H1 (cell line): ENCODE data around the gene DAP. TPM values are rescaled to one million over a fixed set of nuclear protein-coding genes. Genes with fewer than 3 reads are reported as not detected.

Source experiments
- CBX5 ChIP-seq: fragments of 300-800, 300-1000 bp; sonication (generic); IDR thresholded peaks from 2 replicates; pipeline ENCODE4 v1.7.1; 2016; ENCODE audit warnings: antibody characterized with exemption, low read length, low read depth
- CHD7 ChIP-seq: fragments of 300-600 bp; sonication (generic); IDR thresholded peaks from 2 replicates; pipeline ENCODE4 v1.7.1; 2012; ENCODE audit warnings: low read length, moderate library complexity, mild to moderate bottlenecking, inconsistent platforms; ENCODE audit not compliant: insufficient replicate concordance
- E2F6 ChIP-seq: IDR thresholded peaks from 2 replicates; pipeline ENCODE4 v1.6.1; 2012; ENCODE audit warnings: inconsistent platforms
- HDAC6 ChIP-seq: IDR thresholded peaks from one replicate; pipeline ENCODE4 v1.7.1; 2012; ENCODE audit warnings: low read depth, mild to moderate bottlenecking, inconsistent platforms, low read length, moderate library complexity
- KDM5A ChIP-seq: fragments of 200-600 bp; IDR thresholded peaks from 2 replicates; pipeline ENCODE4 v1.7.1; 2012; ENCODE audit warnings: mild to moderate bottlenecking, low read length, inconsistent platforms, mixed read lengths
- NANOG ChIP-seq: IDR thresholded peaks from 2 replicates; pipeline ENCODE4 v1.6.1; 2011; ENCODE audit warnings: low read length, low read depth, mild to moderate bottlenecking, inconsistent platforms; ENCODE audit not compliant: insufficient read depth, poor library complexity, severe bottlenecking
- SP4 ChIP-seq: IDR thresholded peaks from 2 replicates; pipeline ENCODE4 v1.6.1; 2012; ENCODE audit warnings: low read length, inconsistent platforms
- polyA plus RNA-seq, 7 experiments: library from polyadenylated mRNA; depleted of rRNA in 3 of 7; stranded (reverse) in 5 of 7; unstranded in 2 of 7; fragments of >200 nt in 5 of 7; fragments of 200-250 nt in 2 of 7; gene quantifications; 1 replicate in 5 of 7; 2 replicates in 1 of 7; 4 replicates in 1 of 7; pipeline versions ENCODE4 v1.2.1 to v1.2.3, GENCODE V29; 2011 to 2013; ENCODE audit warnings: missing spikeins in 2 of 7, mixed read lengths in 2 of 7
- total RNA-seq: library from RNA; stranded (reverse); fragmentation: NEBNext Ultra II Directional; extraction: Animal tissue kit (Norgen Biotek cat#: 25700); gene quantifications from 2 replicates; pipeline ENCODE4 v1.2.1, GENCODE V29; 2021

The DAP gene
- total and polyA plus RNA-seq, 2 of the 8 experiments (the other 6 are each of a cell fraction or from before 2014, with no cell fraction given), result 26.2 to 44.4 TPM

DNA sequence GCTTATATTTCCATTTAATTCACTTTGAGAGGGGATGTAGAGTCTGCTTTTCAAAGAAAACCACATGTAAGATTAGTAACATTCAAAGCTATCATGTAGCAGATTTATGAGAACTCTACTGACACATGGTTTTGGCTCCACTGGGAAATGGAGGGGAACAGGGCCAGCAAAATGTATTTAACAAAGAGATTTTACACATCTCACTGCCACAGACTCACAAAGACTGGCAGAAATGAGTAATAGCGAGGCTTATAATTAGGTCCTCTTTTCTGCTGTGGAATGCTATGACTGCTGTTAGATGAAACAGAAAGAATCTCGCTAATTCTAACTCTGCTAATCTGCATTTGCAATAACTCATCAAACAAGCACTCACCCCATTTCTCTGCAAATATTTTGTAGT lies 4.5 kb downstream of the DAP start (continued):
- TF ChIP-seq HDAC6 (no peak), CHD7 (no peak), E2F6 (no peak), KDM5A (no peak), CBX5 (no peak), NANOG (no peak), SP4 (no peak)
